OCI-LY7 (cell line): ENCODE data around the gene ZNRF2. TPM values are rescaled to one million over a fixed set of nuclear protein-coding genes. Genes with fewer than 3 reads are reported as not detected.

Experiments used
- BruUV-seq: library from RNA; stranded (reverse); fragments of 400-500 nt; replicated peaks from 2 replicates; lab custom pipeline; 2021; lab: Mats Ljungman, UMichigan
- CTCF ChIA-PET: fragments of 300-600 bp; sonication (Branson Sonifier 250); formaldehyde crosslinking; loops from one replicate; lab custom pipeline; 2022; ENCODE audit warnings: antibody characterized with exemption; ENCODE audit not compliant: unreplicated experiment; lab: Charles Lee
- POLR2A ChIA-PET: fragments of 300-600 bp; sonication (Branson Sonifier 250); formaldehyde crosslinking; loops from one replicate; lab custom pipeline; 2022; ENCODE audit warnings: antibody characterized with exemption; lab: Charles Lee
- DNase-seq: peaks from one replicate; pipeline ENCODE4 v3.0.0-alpha.2; 2015; ENCODE audit warnings: low spot score
- H2AFZ ChIP-seq: fragments of 200-600 bp; sonication (generic), shearing (Covaris generic); 2 replicates; pipeline ENCODE4 v1.6.1; 2014; ENCODE audit warnings: mild to moderate bottlenecking, antibody characterized with exemption, low read length, moderate library complexity
- H3K27ac ChIP-seq: fragments of 200-600 bp; sonication (generic); 2 replicates; pipeline ENCODE4 v1.5.1; 2014; ENCODE audit warnings: mixed run types, low read depth, mild to moderate bottlenecking, moderate library complexity, low read length, inconsistent platforms; ENCODE audit not compliant: poor library complexity, severe bottlenecking
- H3K36me3 ChIP-seq: fragments of 200-600 bp; sonication (generic); 2 replicates; pipeline ENCODE4 v1.6.1; 2014; ENCODE audit warnings: mild to moderate bottlenecking, antibody characterized with exemption, low read length, moderate library complexity, mixed read lengths; ENCODE audit not compliant: insufficient read depth
- H3K4me1 ChIP-seq: fragments of 200-600 bp; sonication (generic); 2 replicates; pipeline ENCODE4 v1.5.1; 2014; ENCODE audit warnings: mild to moderate bottlenecking, low read length; ENCODE audit not compliant: insufficient read depth, poor library complexity, severe bottlenecking
- H3K4me2 ChIP-seq: fragments of 200-600 bp; sonication (generic); 2 replicates; pipeline ENCODE4 v1.6.1; 2014; ENCODE audit warnings: mild to moderate bottlenecking, low read length
- H3K4me3 ChIP-seq: fragments of 200-600 bp; sonication (generic); 2 replicates; pipeline ENCODE4 v1.5.1; 2014; ENCODE audit warnings: mild to moderate bottlenecking, low read depth, low read length; ENCODE audit not compliant: poor library complexity, severe bottlenecking
- H3K79me2 ChIP-seq: fragments of 200-600 bp; sonication (generic); 2 replicates; pipeline ENCODE4 v1.6.1; 2016; ENCODE audit warnings: low read depth, mild to moderate bottlenecking, low read length, moderate library complexity, mixed read lengths; ENCODE audit not compliant: insufficient read depth
- H3K9me2 ChIP-seq: fragments of 200-600 bp; sonication (generic); 2 replicates; pipeline ENCODE4 v1.6.1; 2016; ENCODE audit warnings: mild to moderate bottlenecking, low read length, mixed read lengths; ENCODE audit not compliant: insufficient read depth
- H3K9me3 ChIP-seq: fragments of 200-600 bp; sonication (generic); 2 replicates; pipeline ENCODE4 v1.6.1; 2014; ENCODE audit warnings: mild to moderate bottlenecking, mixed run types, low read length, mixed read lengths
- H4K20me1 ChIP-seq: fragments of 200-600 bp; sonication (generic); 2 replicates; pipeline ENCODE4 v1.6.1; 2014; ENCODE audit warnings: mild to moderate bottlenecking, antibody characterized with exemption, low read length, moderate library complexity, mixed read lengths; ENCODE audit not compliant: insufficient read depth
- EZH2phosphoT487 ChIP-seq: fragments of 200-600 bp; sonication (generic); IDR thresholded peaks from 2 replicates; pipeline ENCODE4 v1.6.1; 2018; ENCODE audit warnings: low read depth, borderline replicate concordance, mild to moderate bottlenecking, mixed run types, antibody characterized with exemption, low read length, moderate library complexity, mixed read lengths
- intact Hi-C: fragments of 100-400 bp; cut with micrococcal nuclease; formaldehyde crosslinking; loops from one replicate; pipeline ENCODE4 v1.10.0; 2022; ENCODE audit not compliant: unreplicated experiment
- total RNA-seq, 2 experiments: library from RNA; depleted of rRNA in 1 of 2; stranded (reverse); fragments of >200 nt in 1 of 2; shearing (Covaris generic) in 1 of 2; gene quantifications; 2 replicates each; pipeline ENCODE4 v1.2.3, GENCODE V29; 2014 to 2022
- TF ChIP-seq, protein P1 (sequence below): fragments of 200-600 bp; sonication (generic); conservative IDR thresholded peaks from 2 replicates; pipeline ENCODE4 v1.5.1; 2014; ENCODE audit warnings: mild to moderate bottlenecking, antibody characterized with exemption, low read length, moderate library complexity, mixed read lengths

Gene ZNRF2
- total RNA-seq, 2 experiments from 2014 or later, result 21.2 to 24.7 TPM

DNA sequence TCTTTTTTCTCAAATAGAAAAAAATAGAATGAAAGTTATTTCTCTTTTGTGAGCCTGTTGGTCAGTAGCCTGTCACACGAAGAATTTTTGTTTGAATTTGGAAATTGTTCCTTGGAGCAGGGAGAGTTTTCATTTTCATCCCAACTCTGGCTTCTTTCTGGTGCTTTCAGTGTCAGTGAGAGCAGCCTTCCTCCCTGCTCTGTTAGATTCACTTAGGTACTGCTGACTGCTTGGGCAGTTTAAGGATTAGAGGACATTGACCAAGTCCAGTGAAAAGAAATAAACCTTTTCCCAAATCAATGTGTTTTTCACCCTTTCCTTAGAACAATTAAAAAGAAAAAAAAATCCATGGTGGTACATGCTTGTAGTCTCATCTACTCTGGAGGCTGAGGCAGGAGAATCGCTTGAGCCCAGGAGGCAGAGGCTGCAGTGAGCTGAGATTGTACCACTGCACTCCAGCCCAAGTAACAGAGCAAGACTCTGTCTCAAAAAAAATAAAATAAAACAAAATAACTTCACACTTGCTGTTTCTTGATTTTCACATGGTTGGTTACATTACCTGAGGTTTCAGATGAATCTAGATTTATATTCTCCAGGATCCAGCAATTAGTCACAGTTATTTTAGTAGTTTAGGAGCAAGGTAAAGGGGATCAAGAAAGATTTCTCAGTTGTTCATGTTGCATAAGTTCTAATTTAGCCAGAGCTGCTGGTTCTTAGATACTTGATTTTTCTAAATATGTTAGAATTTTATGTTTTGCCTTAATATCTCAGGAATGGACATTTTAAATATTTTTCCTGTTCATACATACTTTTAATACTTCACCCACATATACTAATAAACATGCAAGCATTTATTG is 63.1 kb downstream of the ZNRF2 start:
- intact Hi-C loops, result no loop called here
- POLR2A ChIA-PET, result interaction anchor here (0.6 to 4.4 kb wide), 8 partner anchors 9 to 259 kb away, joined by 3 to 21 read pairs (median 4); partner anchors contain the start of gene NOD1
- peak overlapping the region; percentile 82 for H3K4me2 ChIP-seq
- no peak for TF ChIP-seq EZH2phosphoT487
- TF ChIP-seq, protein P1, sequence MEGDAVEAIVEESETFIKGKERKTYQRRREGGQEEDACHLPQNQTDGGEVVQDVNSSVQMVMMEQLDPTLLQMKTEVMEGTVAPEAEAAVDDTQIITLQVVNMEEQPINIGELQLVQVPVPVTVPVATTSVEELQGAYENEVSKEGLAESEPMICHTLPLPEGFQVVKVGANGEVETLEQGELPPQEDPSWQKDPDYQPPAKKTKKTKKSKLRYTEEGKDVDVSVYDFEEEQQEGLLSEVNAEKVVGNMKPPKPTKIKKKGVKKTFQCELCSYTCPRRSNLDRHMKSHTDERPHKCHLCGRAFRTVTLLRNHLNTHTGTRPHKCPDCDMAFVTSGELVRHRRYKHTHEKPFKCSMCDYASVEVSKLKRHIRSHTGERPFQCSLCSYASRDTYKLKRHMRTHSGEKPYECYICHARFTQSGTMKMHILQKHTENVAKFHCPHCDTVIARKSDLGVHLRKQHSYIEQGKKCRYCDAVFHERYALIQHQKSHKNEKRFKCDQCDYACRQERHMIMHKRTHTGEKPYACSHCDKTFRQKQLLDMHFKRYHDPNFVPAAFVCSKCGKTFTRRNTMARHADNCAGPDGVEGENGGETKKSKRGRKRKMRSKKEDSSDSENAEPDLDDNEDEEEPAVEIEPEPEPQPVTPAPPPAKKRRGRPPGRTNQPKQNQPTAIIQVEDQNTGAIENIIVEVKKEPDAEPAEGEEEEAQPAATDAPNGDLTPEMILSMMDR, result no peak
- peaks cover 98% of the 10 kb centered on the region for H3K79me2 ChIP-seq
- H3K27ac ChIP-seq, result peak overlapping the region; percentile 31
- BruUV-seq, result no TSS peak
- no peaks in the 10 kb centered on the region for H3K9me2 ChIP-seq
- H3K36me3 ChIP-seq, result no peaks in the 10 kb centered on the region
- H3K9me3 ChIP-seq, result no peaks in the 10 kb centered on the region
- no peak overlapping the region for H2AFZ ChIP-seq
- no peak for DNase-seq
- peaks cover 15% of the 10 kb centered on the region; the same call in 1 of the 2 replicates for H4K20me1 ChIP-seq
- H3K4me1 ChIP-seq, result peaks cover 66% of the 10 kb centered on the region
- H3K4me3 ChIP-seq, result peak overlapping the region; percentile 31
- CTCF ChIA-PET, result interaction anchor here (1.3 kb wide), 1 partner anchor 69 kb away, joined by 3 read pairs; no protein-coding TSS in a partner anchor

DNA sequence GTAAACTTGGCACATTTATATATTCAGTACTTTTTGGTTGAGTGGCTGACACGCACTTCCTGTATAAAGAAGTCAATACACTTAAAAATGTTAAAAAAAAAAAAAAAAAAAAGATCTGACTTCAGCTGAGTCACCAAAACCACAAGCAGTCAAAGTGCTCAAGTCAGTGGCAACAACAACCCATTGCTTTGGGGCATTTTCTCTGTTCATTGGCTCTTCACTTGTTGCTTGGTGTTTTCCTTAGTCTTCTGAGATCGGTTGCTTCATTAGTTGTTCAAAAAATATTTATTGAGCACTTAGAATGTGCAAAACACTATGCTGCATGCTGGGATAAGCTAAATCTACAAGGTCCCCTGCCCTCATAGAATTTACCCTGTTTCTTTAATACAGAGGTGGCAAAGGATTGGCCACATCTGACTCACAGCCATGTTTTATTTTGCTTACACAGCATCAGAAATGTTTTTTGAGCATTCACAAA is 63.7 kb downstream of the ZNRF2 start:
- ChIA-PET POLR2A (interaction anchor here (0.5 to 4.4 kb wide), 11 partner anchors 8 to 260 kb away, joined by 3 to 21 read pairs (median 4); partner anchors contain the start of gene NOD1), CTCF (interaction anchor here (1.3 kb wide), 1 partner anchor 69 kb away, joined by 3 read pairs; no protein-coding TSS in a partner anchor)
- H2AFZ ChIP-seq, result no peak overlapping the region
- TF ChIP-seq, protein P1, result no peak
- TF ChIP-seq EZH2phosphoT487, result no peak
- H3K4me1 ChIP-seq, result peaks cover 66% of the 10 kb centered on the region
- H3K9me2 ChIP-seq, result no peaks in the 10 kb centered on the region
- H3K79me2 ChIP-seq, result peaks cover 92% of the 10 kb centered on the region
- peak overlapping the region; percentile 31 for H3K4me3 ChIP-seq
- peaks cover 19% of the 10 kb centered on the region; the same call in 1 of the 2 replicates for H4K20me1 ChIP-seq
- no peaks in the 10 kb centered on the region for H3K36me3 ChIP-seq
- intact Hi-C loops, result no loop called here
- H3K9me3 ChIP-seq, result no peaks in the 10 kb centered on the region
- peak; percentile 58 for DNase-seq
- H3K27ac ChIP-seq, result peak overlapping the region; percentile 31
- no TSS peak for BruUV-seq
- peak overlapping the region; percentile 82 for H3K4me2 ChIP-seq
